Liver (tissue), 9 donors: ENCODE data around the gene LRMDA. TPM values are rescaled to one million over a fixed set of nuclear protein-coding genes. Genes with fewer than 3 reads are reported as not detected.

ENCODE experiments used
- DNase-seq: peaks from one replicate; pipeline ENCODE4 v3.0.0-alpha.2; 2017; ENCODE audit warnings: low spot score
- H3K27ac ChIP-seq, 2 donors: one replicate each; pipeline ENCODE4 v1.7.0; 2013; ENCODE audit warnings: inconsistent platforms in 2 of 2, low read length in 2 of 2, control low read depth in 1 of 2, low read depth in 1 of 2, mild to moderate bottlenecking in 1 of 2
- H3K27me3 ChIP-seq, 4 donors: one replicate each; pipeline versions ENCODE4 v1.6.1 to v1.7.0; 2013; ENCODE audit warnings: low read length in 3 of 4, inconsistent platforms in 1 of 4, mild to moderate bottlenecking in 1 of 4, moderate library complexity in 1 of 4; ENCODE audit not compliant: control insufficient read depth in 4 of 4, insufficient read depth in 4 of 4
- H3K36me3 ChIP-seq, 4 donors: one replicate each; pipeline versions ENCODE4 v1.6.1 to v1.7.0; 2013; ENCODE audit warnings: low read length in 3 of 4, mild to moderate bottlenecking in 3 of 4, low read depth in 1 of 4, moderate library complexity in 1 of 4; ENCODE audit not compliant: control insufficient read depth in 4 of 4, insufficient read depth in 3 of 4
- H3K4me1 ChIP-seq, 4 donors: one replicate each; pipeline versions ENCODE4 v1.6.1 to v1.7.0; 2013; ENCODE audit warnings: low read length in 3 of 4, mild to moderate bottlenecking in 3 of 4, moderate library complexity in 1 of 4; ENCODE audit not compliant: control insufficient read depth in 4 of 4, insufficient read depth in 4 of 4
- H3K4me3 ChIP-seq, 3 donors: one replicate each; pipeline versions ENCODE4 v1.6.1 to v1.7.0; 2013; ENCODE audit warnings: low read length in 3 of 3, control low read depth in 1 of 3, low read depth in 1 of 3, mild to moderate bottlenecking in 1 of 3
- H3K9ac ChIP-seq, 2 donors: one replicate each; pipeline ENCODE4 v1.7.0; 2013; ENCODE audit warnings: low read length in 2 of 2, mild to moderate bottlenecking in 2 of 2, moderate library complexity in 2 of 2, control low read depth in 1 of 2, low read depth in 1 of 2
- H3K9me3 ChIP-seq, 4 donors: one replicate each; pipeline versions ENCODE4 v1.6.1 to v1.7.0; 2013; ENCODE audit warnings: low read length in 3 of 4; ENCODE audit not compliant: control insufficient read depth in 4 of 4
- CTCF ChIP-seq: fragments of 150-350 bp; IDR thresholded peaks from 2 replicates; pipeline ENCODE4 v1.5.1; 2017; ENCODE audit warnings: improper control_type of control experiment, low read depth, low read length; ENCODE audit not compliant: missing input control
- EGR1 ChIP-seq, 2 donors: IDR thresholded peaks; 2 replicates each; pipeline ENCODE4 v1.6.1; 2016 to 2018; ENCODE audit warnings: antibody characterized with exemption in 2 of 2, low read depth in 2 of 2
- FOXA1 ChIP-seq: IDR thresholded peaks from 2 replicates; pipeline ENCODE4 v1.6.1; 2016; ENCODE audit warnings: antibody characterized with exemption
- FOXA2 ChIP-seq: IDR thresholded peaks from 2 replicates; pipeline ENCODE4 v1.6.1; 2016; ENCODE audit warnings: antibody characterized with exemption
- GABPA ChIP-seq, 2 donors: IDR thresholded peaks in 1 of 2; conservative IDR thresholded peaks in 1 of 2; 2 replicates each; pipeline ENCODE4 v1.6.1; 2016; ENCODE audit warnings: antibody characterized with exemption in 2 of 2, mild to moderate bottlenecking in 1 of 2, moderate library complexity in 1 of 2
- HNF4A ChIP-seq, 2 donors: conservative IDR thresholded peaks; 2 replicates each; pipeline ENCODE4 v1.6.1; 2016; ENCODE audit warnings: antibody characterized with exemption in 2 of 2, mild to moderate bottlenecking in 2 of 2
- JUND ChIP-seq, 2 donors: IDR thresholded peaks; 2 replicates each; pipeline ENCODE4 v1.6.1; 2016; ENCODE audit warnings: antibody characterized with exemption in 2 of 2
- MAX ChIP-seq: IDR thresholded peaks from 2 replicates; pipeline ENCODE4 v1.6.1; 2016; ENCODE audit warnings: antibody characterized with exemption
- NR2F2 ChIP-seq: IDR thresholded peaks from 2 replicates; pipeline ENCODE4 v1.6.1; 2016; ENCODE audit warnings: antibody characterized with exemption
- RAD21 ChIP-seq, 2 donors: IDR thresholded peaks; 2 replicates each; pipeline ENCODE4 v1.6.1; 2016; ENCODE audit warnings: antibody characterized with exemption in 2 of 2, mild to moderate bottlenecking in 2 of 2
- SP1 ChIP-seq: IDR thresholded peaks from 2 replicates; pipeline ENCODE4 v1.6.1; 2018; ENCODE audit warnings: antibody characterized with exemption, mild to moderate bottlenecking
- TAF1 ChIP-seq: conservative IDR thresholded peaks from 2 replicates; pipeline ENCODE4 v1.6.1; 2016; ENCODE audit warnings: antibody characterized with exemption, mild to moderate bottlenecking
- YY1 ChIP-seq: IDR thresholded peaks from 2 replicates; pipeline ENCODE4 v1.6.1; 2016; ENCODE audit warnings: antibody characterized with exemption, mild to moderate bottlenecking
- WGBS: extraction: QIAGEN DNeasy Blood & Tissue Kit; methylation state at CpG from one replicate; pipeline ENCODE4 v1.1.7; 2013; 5-methylcytosine and 5-hydroxymethylcytosine counted together
- polyA plus RNA-seq, 2 donors: library from polyadenylated mRNA; stranded (reverse) in 1 of 2; unstranded in 1 of 2; fragments of 200-250 nt in 1 of 2; fragments of >200 nt in 1 of 2; fragmentation: Nextera tagmentation in 1 of 2; extraction: Ambion mirVana in 1 of 2; gene quantifications; one replicate each; pipeline versions ENCODE4 v1.2.1 to v1.2.3, GENCODE V29; 2013 to 2015
- total RNA-seq, 2 donors: library from RNA; depleted of rRNA; stranded (reverse); fragments of >200 nt; gene quantifications; one replicate each; pipeline ENCODE4 v1.2.3, GENCODE V29; 2014
- donor health status: healthy.
- donor health status: healthy.
- donor health status: healthy.
- donor health status: healthy.
- donor health status: healthy.

The LRMDA gene
- total and polyA plus RNA-seq, 4 donors = 7.9 to 15.8 (median 11.3) TPM

GRCh38 chr10:76113952-76114351 lies 682.5 kb downstream of the LRMDA start:
- Histone ChIP-seq H3K4me1 (no peaks in the 10 kb centered on the region), H3K27ac (no peak overlapping the region), H3K36me3 (no peaks in the 10 kb centered on the region), H3K9ac (no peak overlapping the region), H3K4me3 (no peak overlapping the region), H3K9me3 (no peaks in the 10 kb centered on the region), H3K27me3 (no peaks in the 10 kb centered on the region)
- TF ChIP-seq CTCF (no peak), YY1 (no peak), TAF1 (no peak), MAX (no peak), HNF4A (conservative IDR thresholded peaks at IDR 0.05) (no peak), FOXA1 (no peak), JUND (IDR thresholded peaks at IDR 0.05) (no peak), NR2F2 (no peak), RAD21 (IDR thresholded peaks at IDR 0.05) (no peak), EGR1 (IDR thresholded peaks at IDR 0.05; ENCODE audit: low read depth in 2 of 2) (no peak)
- DNase-seq = no peak
- WGBS = 83% methylated on average over 4 of the region's 4 CpGs

- no peaks in the 10 kb centered on the region for H3K4me1 ChIP-seq
- WGBS = 75% methylated on average over 9 of the region's 9 CpGs
- DNase-seq = no peak
- H3K27me3 ChIP-seq = no peaks in the 10 kb centered on the region
- H3K36me3 ChIP-seq = no peaks in the 10 kb centered on the region
- TF ChIP-seq RAD21 (IDR thresholded peaks at IDR 0.05) (no peak), CTCF (no peak), FOXA1 (no peak), YY1 (no peak), MAX (no peak), FOXA2 (no peak), HNF4A (conservative IDR thresholded peaks at IDR 0.05) (no peak), GABPA (IDR thresholded peaks at IDR 0.05 in 1 of 2, conservative IDR thresholded peaks at IDR 0.05 in 1 of 2) (no peak)
- H3K9ac ChIP-seq = no peak overlapping the region
- no peaks in the 10 kb centered on the region for H3K9me3 ChIP-seq
- no peak overlapping the region for H3K4me3 ChIP-seq
- H3K27ac ChIP-seq = no peak overlapping the region
Measured at GRCh38 chr10:76114581-76115001, 683.2 kb downstream of the LRMDA start.

- DNase-seq = no peak
- Histone ChIP-seq H3K4me3 (no peak overlapping the region), H3K27ac (no peak overlapping the region), H3K36me3 (no peaks in the 10 kb centered on the region), H3K9me3 (no peaks in the 10 kb centered on the region), H3K27me3 (no peaks in the 10 kb centered on the region), H3K9ac (no peak overlapping the region), H3K4me1 (no peaks in the 10 kb centered on the region)
- 86% methylated on average over 6 of the region's 6 CpGs for WGBS
- no peak for TF ChIP-seq RAD21 (IDR thresholded peaks at IDR 0.05)
- no peak for TF ChIP-seq FOXA1
- no peak for TF ChIP-seq HNF4A (conservative IDR thresholded peaks at IDR 0.05)
- TF ChIP-seq FOXA2 = no peak
- no peak for TF ChIP-seq SP1
Measured at GRCh38 chr10:76115131-76115470, 683.7 kb downstream of the LRMDA start.
